ENCODE results near the gene FHL3. TPM values are rescaled to one million over a fixed set of nuclear protein-coding genes. Genes with fewer than 3 reads are reported as not detected.

FHL3 gene
- total and polyA plus RNA-seq, 2 donors (not counting 1 experiment from before 2014, with no cell fraction given) = 0.15 to 2.2 TPM

- Histone ChIP-seq H3K79me2 (ENCODE audit: control insufficient read depth, insufficient read depth, low read length) (no peaks in the 10 kb centered on the region), H3K9me3 (ENCODE audit: control extremely low read depth in 1 of 3, control insufficient read depth in 2 of 3, insufficient read depth in 1 of 3, low read length in 2 of 3) (no peaks in the 10 kb centered on the region), H3K36me3 (replicated peaks in 1 of 2; ENCODE audit: control extremely low read depth in 1 of 2, control insufficient read depth in 1 of 2, extremely low read depth in 1 of 2, insufficient read depth in 2 of 2, low read length in 1 of 2) (peaks cover 6 to 31% of the 10 kb centered on the region in 2 experiments), H4K20me1 (ENCODE audit: control insufficient read depth, insufficient read depth, low read length, poor library complexity, severe bottlenecking) (no peaks in the 10 kb centered on the region), H3K27ac (ENCODE audit: low read length in 2 of 2) (no peak overlapping the region), H3K4me2 (replicated peaks; ENCODE audit: low read depth, low read length, poor library complexity, severe bottlenecking) (no peak overlapping the region), H3K27me3 (replicated peaks in 1 of 4; ENCODE audit: control extremely low read depth in 1 of 4, control insufficient read depth in 3 of 4, insufficient read depth in 4 of 4, low read length in 3 of 4) (no peaks in the 10 kb centered on the region), H2AFZ (ENCODE audit: insufficient read depth, low read depth, low read length, poor library complexity, severe bottlenecking) (no peak overlapping the region), H3K4me3 (ENCODE audit: control extremely low read depth in 1 of 5, extremely low read depth in 1 of 5, insufficient read depth in 1 of 5, low read depth in 2 of 5, low read length in 4 of 5) (no peak overlapping the region), H3K9ac (ENCODE audit: low read length) (no peak overlapping the region), H3K4me1 (ENCODE audit: control insufficient read depth in 2 of 2, insufficient read depth in 2 of 2, low read length in 2 of 2) (peaks cover 5 to 13% of the 10 kb centered on the region in 2 donors)
- DNase-seq = no peak
- H3K9me3 Mint-ChIP-seq (ENCODE audit: insufficient read depth) = no peaks in the 10 kb centered on the region
- intact Hi-C loops (cut with micrococcal nuclease) = loop anchor here (5.0 kb wide), 1 partner anchor 475 kb away; no protein-coding TSS in a partner anchor
- no peak overlapping the region for H3K4me3 Mint-ChIP-seq
- peaks cover 19% of the 10 kb centered on the region for H3K4me1 Mint-ChIP-seq
- ATAC-seq (ENCODE audit: low read depth) = no peak
- no peak overlapping the region for H3K27ac Mint-ChIP-seq
- CTCF ChIA-PET = interaction anchor here (0.7 to 3.5 kb wide), 8 partner anchors 10 to 794 kb away, joined by 3 to 15 read pairs (median 4); no protein-coding TSS in a partner anchor
- TF ChIP-seq, protein P1, sequence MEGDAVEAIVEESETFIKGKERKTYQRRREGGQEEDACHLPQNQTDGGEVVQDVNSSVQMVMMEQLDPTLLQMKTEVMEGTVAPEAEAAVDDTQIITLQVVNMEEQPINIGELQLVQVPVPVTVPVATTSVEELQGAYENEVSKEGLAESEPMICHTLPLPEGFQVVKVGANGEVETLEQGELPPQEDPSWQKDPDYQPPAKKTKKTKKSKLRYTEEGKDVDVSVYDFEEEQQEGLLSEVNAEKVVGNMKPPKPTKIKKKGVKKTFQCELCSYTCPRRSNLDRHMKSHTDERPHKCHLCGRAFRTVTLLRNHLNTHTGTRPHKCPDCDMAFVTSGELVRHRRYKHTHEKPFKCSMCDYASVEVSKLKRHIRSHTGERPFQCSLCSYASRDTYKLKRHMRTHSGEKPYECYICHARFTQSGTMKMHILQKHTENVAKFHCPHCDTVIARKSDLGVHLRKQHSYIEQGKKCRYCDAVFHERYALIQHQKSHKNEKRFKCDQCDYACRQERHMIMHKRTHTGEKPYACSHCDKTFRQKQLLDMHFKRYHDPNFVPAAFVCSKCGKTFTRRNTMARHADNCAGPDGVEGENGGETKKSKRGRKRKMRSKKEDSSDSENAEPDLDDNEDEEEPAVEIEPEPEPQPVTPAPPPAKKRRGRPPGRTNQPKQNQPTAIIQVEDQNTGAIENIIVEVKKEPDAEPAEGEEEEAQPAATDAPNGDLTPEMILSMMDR (IDR thresholded peaks at IDR 0.05) = no peak
- TF ChIP-seq EZH2 (IDR thresholded peaks at IDR 0.05; ENCODE audit: borderline replicate concordance, insufficient read depth, low read depth, low read length, poor library complexity, severe bottlenecking) = no peak
- H3K27me3 Mint-ChIP-seq = peaks cover 5% of the 10 kb centered on the region
- 93% methylated on average over 13 of the region's 19 CpGs for WGBS (ENCODE audit: insufficient coverage)
- POLR2A ChIA-PET = no interaction called here
Observed at GRCh38 chr1:38027201-38028104, 22.1 kb upstream of the FHL3 start.
